GM12873 (cell line): ENCODE measurements around the gene RAB24.

Experiments used
- TF ChIP-seq, protein P1 (sequence below): IDR thresholded peaks from 2 replicates; pipeline ENCODE4 v1.5.1; 2012; ENCODE audit warnings: low read depth, mild to moderate bottlenecking, moderate library complexity, low read length, control low read depth; ENCODE audit not compliant: insufficient read depth; ENCODE audit errors: missing control alignments

The RAB24 gene

DNA sequence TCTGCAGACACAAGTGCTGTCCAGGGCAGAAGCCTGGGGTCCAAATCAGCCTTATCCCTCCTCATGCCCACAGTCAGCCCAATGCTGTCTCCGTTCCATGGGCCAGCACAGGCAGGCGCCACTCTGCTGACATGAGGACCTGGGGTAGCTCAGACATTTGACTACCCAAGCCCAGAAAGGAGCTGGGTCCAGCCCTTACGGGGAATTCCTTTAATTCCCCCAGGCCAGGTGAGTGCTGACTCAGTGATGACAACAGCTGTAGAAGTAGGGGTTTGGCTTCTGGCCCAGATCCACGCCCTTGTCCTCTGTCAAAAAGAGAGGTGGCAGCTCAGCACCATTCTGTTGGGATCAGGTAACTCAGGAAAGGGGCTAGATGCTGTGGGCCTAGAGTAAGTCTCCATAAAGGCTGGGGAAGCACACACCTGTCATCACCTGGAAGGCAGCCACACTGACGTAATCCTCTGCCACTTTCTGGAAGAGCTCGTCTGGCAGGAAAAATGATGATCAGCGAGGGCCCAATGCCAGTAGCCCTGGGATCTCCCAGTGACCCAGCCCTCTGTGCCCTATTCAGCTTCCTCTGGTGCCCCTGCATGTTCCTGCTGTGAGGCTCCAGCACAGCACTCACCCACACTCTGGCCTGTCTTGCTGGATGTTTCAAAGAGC is 1.9 kb downstream of the RAB24 start:
- TF ChIP-seq, protein P1, sequence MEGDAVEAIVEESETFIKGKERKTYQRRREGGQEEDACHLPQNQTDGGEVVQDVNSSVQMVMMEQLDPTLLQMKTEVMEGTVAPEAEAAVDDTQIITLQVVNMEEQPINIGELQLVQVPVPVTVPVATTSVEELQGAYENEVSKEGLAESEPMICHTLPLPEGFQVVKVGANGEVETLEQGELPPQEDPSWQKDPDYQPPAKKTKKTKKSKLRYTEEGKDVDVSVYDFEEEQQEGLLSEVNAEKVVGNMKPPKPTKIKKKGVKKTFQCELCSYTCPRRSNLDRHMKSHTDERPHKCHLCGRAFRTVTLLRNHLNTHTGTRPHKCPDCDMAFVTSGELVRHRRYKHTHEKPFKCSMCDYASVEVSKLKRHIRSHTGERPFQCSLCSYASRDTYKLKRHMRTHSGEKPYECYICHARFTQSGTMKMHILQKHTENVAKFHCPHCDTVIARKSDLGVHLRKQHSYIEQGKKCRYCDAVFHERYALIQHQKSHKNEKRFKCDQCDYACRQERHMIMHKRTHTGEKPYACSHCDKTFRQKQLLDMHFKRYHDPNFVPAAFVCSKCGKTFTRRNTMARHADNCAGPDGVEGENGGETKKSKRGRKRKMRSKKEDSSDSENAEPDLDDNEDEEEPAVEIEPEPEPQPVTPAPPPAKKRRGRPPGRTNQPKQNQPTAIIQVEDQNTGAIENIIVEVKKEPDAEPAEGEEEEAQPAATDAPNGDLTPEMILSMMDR, result no peak

- TF ChIP-seq, protein P1, result no peak
Measured at GRCh38 chr5:177300951-177301350, 2.6 kb downstream of the RAB24 start.

DNA sequence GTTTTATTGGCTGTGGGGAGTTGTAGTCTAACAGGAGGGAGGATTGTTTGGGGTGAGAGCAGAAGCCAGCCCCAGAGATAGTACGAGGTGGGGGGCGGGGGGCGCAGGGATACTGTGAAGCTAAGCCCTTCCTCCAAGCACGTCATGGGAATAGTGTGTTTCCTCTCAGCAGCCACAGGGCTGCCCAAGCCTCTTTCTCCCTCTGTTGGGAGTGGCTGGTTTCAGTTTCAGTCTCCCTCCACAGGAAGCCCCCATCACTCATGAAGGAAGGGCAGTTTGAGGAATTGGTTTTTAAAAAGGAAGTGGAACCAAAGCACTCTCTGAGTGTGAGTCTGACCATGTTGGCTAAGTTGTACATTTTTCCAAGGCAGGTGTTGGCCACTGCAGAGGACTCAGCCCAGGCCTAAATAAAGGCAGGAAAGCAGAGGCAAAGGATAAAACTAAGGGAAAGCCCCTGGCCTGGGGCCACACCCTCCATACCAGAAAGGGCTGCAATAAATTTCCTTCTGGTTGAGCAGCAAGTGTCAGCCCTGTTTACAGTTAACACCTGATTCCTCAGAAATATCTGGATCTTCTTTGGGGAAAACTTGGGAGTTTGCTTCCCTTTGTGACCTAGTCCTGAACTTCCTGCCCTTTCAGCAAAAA is 3.2 kb downstream of the RAB24 start:
- TF ChIP-seq, protein P1, result no peak

GRCh38 chr5:177299697-177300096 is 3.8 kb downstream of the RAB24 start:
- TF ChIP-seq, protein P1, result no peak

GRCh38 chr5:177297922-177298321 is 5.6 kb downstream of the RAB24 start:
- TF ChIP-seq, protein P1, result no peak

DNA sequence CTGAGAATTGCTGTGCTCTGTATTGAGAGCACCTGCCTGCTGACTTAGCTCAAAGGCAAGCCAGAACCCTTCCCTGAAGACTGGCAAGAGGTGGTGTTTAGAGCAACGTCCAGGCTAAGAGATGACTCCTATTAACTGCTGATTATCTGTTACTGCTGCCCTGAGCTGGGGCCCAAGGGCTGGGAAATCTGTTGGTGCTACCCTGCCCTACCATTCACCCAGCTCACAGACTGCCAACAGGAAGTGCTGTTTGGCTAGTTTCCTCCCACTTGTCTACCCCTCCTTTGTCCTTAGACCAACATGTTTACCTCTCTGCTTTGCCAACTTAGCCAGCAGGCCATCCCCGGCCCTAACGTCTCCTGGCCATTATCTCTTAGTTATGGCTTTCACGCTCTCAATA is 6.9 kb downstream of the RAB24 start:
- TF ChIP-seq, protein P1, result no peak

DNA sequence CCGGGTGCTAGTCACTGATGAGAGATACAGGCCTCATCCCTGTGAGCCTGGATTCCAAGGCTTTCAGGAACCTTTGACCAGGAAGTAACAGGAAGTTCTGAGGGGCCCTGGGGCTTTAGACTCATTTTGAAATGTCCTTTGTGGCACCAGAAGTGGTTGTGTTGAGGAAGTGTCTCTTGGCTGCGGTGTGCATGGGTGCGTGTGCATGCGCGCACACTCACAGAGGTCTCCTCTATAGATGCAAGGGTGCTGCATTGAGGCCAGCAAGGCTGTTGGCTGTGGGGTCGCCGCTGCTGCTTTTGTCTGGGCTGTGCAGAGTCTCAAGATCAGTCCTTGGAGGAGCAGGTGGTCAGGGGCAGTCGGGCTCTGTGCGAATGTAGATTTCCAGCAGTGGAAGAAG is 7.6 kb downstream of the RAB24 start:
- TF ChIP-seq, protein P1, result no peak
